A549 (cell line): Measurements from ENCODE around the gene NAT8L. TPM values are rescaled to one million over a fixed set of nuclear protein-coding genes. Genes with fewer than 3 reads are reported as not detected.

Experiments used
- ATAC-seq, 2 experiments: fragments of 200-7000 bp in 1 of 2; fragments of >200 bp in 1 of 2; cut with Nextera tagmentation in 1 of 2; cut with Tn5 transposase in 1 of 2; 3 replicates each; pipeline versions ENCODE4 v1.8.0 to v1.9.1; 2018 to 2020; ENCODE audit warnings: mild to moderate bottlenecking in 1 of 2, moderate library complexity in 1 of 2
- CTCF ChIA-PET: fragments of 300-600 bp; sonication (Branson Sonifier 250); formaldehyde crosslinking; extraction: SDS; loops from one replicate; lab custom pipeline; 2021; ENCODE audit warnings: antibody characterized with exemption, inconsistent platforms; lab: Yijun Ruan, JAX
- POLR2A ChIA-PET: fragments of 350-600 bp; formaldehyde crosslinking; extraction: SDS; loops from one replicate; lab custom pipeline; 2021; ENCODE audit warnings: antibody characterized with exemption, inconsistent platforms; lab: Yijun Ruan, JAX
- DNase-seq, 2 experiments: peaks; one replicate each; pipeline versions ENCODE4 v3.0.0 to v3.0.0-alpha.2; 2011 to 2016; ENCODE audit warnings: low read depth in 1 of 2, low spot score in 1 of 2
- FAIRE-seq: peaks from 2 replicates; lab custom pipeline; 2011; peaks lifted over from hg19 to GRCh38; lab: Jason Lieb, UNC
- H3K27ac ChIP-seq, 2 experiments: fragments of >200 bp; sonication (Bioruptor Twin); formaldehyde crosslinking; 3 replicates each; pipeline ENCODE4 v1.5.1; 2016 to 2017
- H3K4me1 ChIP-seq: fragments of >200 bp; sonication (Bioruptor Twin); formaldehyde crosslinking; 3 replicates; pipeline ENCODE4 v1.6.1; 2016
- H3K4me2 ChIP-seq: fragments of >200 bp; sonication (Bioruptor Twin); formaldehyde crosslinking; 3 replicates; pipeline ENCODE4 v1.6.1; 2016
- H3K4me3 ChIP-seq: fragments of >200 bp; sonication (Bioruptor Twin); formaldehyde crosslinking; 3 replicates; pipeline ENCODE4 v1.5.1; 2016
- H3K9me3 ChIP-seq: fragments of >200 bp; sonication (Bioruptor Twin); formaldehyde crosslinking; 3 replicates; pipeline ENCODE4 v1.6.1; 2016
- ATOH8 ChIP-seq: fragments of 250-450 bp; sonication (Bioruptor Pico); IDR thresholded peaks from 2 replicates; pipeline ENCODE4 v1.5.0; 2020; ENCODE audit warnings: low read depth, mild to moderate bottlenecking, moderate library complexity
- BCL3 ChIP-seq: fragments of >200 bp; sonication (Bioruptor Twin); formaldehyde crosslinking; IDR thresholded peaks from 3 replicates; pipeline ENCODE4 v1.6.1; 2016
- CEBPB ChIP-seq, 2 experiments: fragments of >200 bp in 1 of 2; sonication (Bioruptor Twin) in 1 of 2; formaldehyde crosslinking in 1 of 2; IDR thresholded peaks; 2 replicates each; pipeline ENCODE4 v1.6.1; 2012 to 2016
- CHD4 ChIP-seq: fragments of 200-600 bp; sonication (generic); IDR thresholded peaks from 2 replicates; pipeline ENCODE4 v1.6.1; 2016; ENCODE audit warnings: antibody characterized with exemption, mild to moderate bottlenecking, borderline replicate concordance
- E2F6 ChIP-seq: IDR thresholded peaks from 2 replicates; pipeline ENCODE4 v1.6.1; 2012; ENCODE audit warnings: low read depth, borderline replicate concordance
- EHMT2 ChIP-seq: fragments of 200-600 bp; sonication (generic); IDR thresholded peaks from 2 replicates; pipeline ENCODE4 v1.6.1; 2016; ENCODE audit warnings: antibody characterized with exemption, low read depth, mild to moderate bottlenecking, moderate library complexity
- ELK1 ChIP-seq: fragments of 150-350 bp; IDR thresholded peaks from 2 replicates; pipeline ENCODE4 v1.6.1; 2014; ENCODE audit warnings: low read depth, mild to moderate bottlenecking, low read length
- EP300 ChIP-seq, 2 experiments: fragments of >200 bp; sonication (Bioruptor Twin); formaldehyde crosslinking; IDR thresholded peaks; 2 replicates in 1 of 2; 3 replicates in 1 of 2; pipeline ENCODE4 v1.6.1; 2016 to 2017
- FOSB ChIP-seq: fragments of 250-450 bp; sonication (Bioruptor Pico); IDR thresholded peaks from 2 replicates; pipeline ENCODE4 v1.5.0; 2020; ENCODE audit warnings: mild to moderate bottlenecking, moderate library complexity
- FOSL2 ChIP-seq, 2 experiments: fragments of 450-650 bp in 1 of 2; fragments of >200 bp in 1 of 2; sonication (Bioruptor Twin) in 1 of 2; formaldehyde crosslinking; IDR thresholded peaks; 2 replicates each; pipeline versions ENCODE4 v1.5.0 to v1.6.1; 2016 to 2020; ENCODE audit warnings: mild to moderate bottlenecking in 1 of 2, moderate library complexity in 1 of 2
- HDAC2 ChIP-seq: fragments of 200-600 bp; sonication (generic); IDR thresholded peaks from 2 replicates; pipeline ENCODE4 v1.6.1; 2016
- HES2 ChIP-seq: fragments of >200 bp; sonication (Bioruptor Twin); formaldehyde crosslinking; IDR thresholded peaks from 2 replicates; pipeline ENCODE4 v1.6.1; 2016
- HMGXB4 ChIP-seq: fragments of 250-450 bp; sonication (Bioruptor Pico); IDR thresholded peaks from 2 replicates; pipeline ENCODE4 v1.5.0; 2021; ENCODE audit warnings: mild to moderate bottlenecking, moderate library complexity, borderline replicate concordance
- HOXA7 ChIP-seq: fragments of 250-450 bp; sonication (Bioruptor Pico); IDR thresholded peaks from 2 replicates; pipeline ENCODE4 v1.5.0; 2020; ENCODE audit warnings: mild to moderate bottlenecking, moderate library complexity
- KDM1A ChIP-seq: fragments of 200-600 bp; sonication (generic); IDR thresholded peaks from 2 replicates; pipeline ENCODE4 v1.6.1; 2016; ENCODE audit warnings: low read depth, mild to moderate bottlenecking
- KDM5A ChIP-seq: fragments of 200-600 bp; sonication (generic); IDR thresholded peaks from 2 replicates; pipeline ENCODE4 v1.6.1; 2016; ENCODE audit warnings: antibody characterized with exemption, mild to moderate bottlenecking
- MAFK ChIP-seq: fragments of 450-650 bp; IDR thresholded peaks from 2 replicates; pipeline ENCODE4 v1.6.1; 2014; ENCODE audit not compliant: partially characterized antibody
- MAZ ChIP-seq: fragments of 150-350 bp; IDR thresholded peaks from 2 replicates; pipeline ENCODE4 v1.6.1; 2014; ENCODE audit warnings: antibody characterized with exemption, low read depth, low read length, borderline replicate concordance
- NFE2L2 ChIP-seq: fragments of 150-350 bp; conservative IDR thresholded peaks from 2 replicates; pipeline ENCODE4 v1.6.1; 2014; ENCODE audit warnings: low read length
- NR3C1 ChIP-seq: fragments of >200 bp; sonication (Bioruptor Twin); formaldehyde crosslinking; IDR thresholded peaks from 3 replicates; pipeline ENCODE4 v1.6.1; 2017
- PHF8 ChIP-seq: fragments of 200-600 bp; sonication (generic); IDR thresholded peaks from 2 replicates; pipeline ENCODE4 v1.6.1; 2016; ENCODE audit warnings: low read depth, mild to moderate bottlenecking, antibody characterized with exemption, moderate library complexity, borderline replicate concordance
- POLR2A ChIP-seq: IDR thresholded peaks from 2 replicates; pipeline ENCODE4 v1.6.1; 2012; ENCODE audit warnings: mild to moderate bottlenecking, low read length
- RARB ChIP-seq: fragments of 250-450 bp; sonication (Bioruptor Pico); IDR thresholded peaks from 2 replicates; pipeline ENCODE4 v1.8.0; 2021; ENCODE audit warnings: mild to moderate bottlenecking, moderate library complexity
- RFX5 ChIP-seq: fragments of 450-650 bp; IDR thresholded peaks from 2 replicates; pipeline ENCODE4 v1.7.1; 2014; ENCODE audit warnings: antibody characterized with exemption, mild to moderate bottlenecking, moderate library complexity
- SMC3 ChIP-seq: fragments of >200 bp; sonication (Bioruptor Twin); formaldehyde crosslinking; IDR thresholded peaks from 3 replicates; pipeline ENCODE4 v1.6.1; 2018; ENCODE audit warnings: inconsistent platforms
- SREBF2 ChIP-seq: fragments of 450-650 bp; IDR thresholded peaks from 2 replicates; pipeline ENCODE4 v1.6.1; 2014; ENCODE audit warnings: mild to moderate bottlenecking, moderate library complexity
- ZC3H11A ChIP-seq: fragments of 450-650 bp; IDR thresholded peaks from 2 replicates; pipeline ENCODE4 v1.6.1; 2014; ENCODE audit warnings: antibody characterized with exemption, mild to moderate bottlenecking
- ZFP36 ChIP-seq: fragments of 450-650 bp; IDR thresholded peaks from 2 replicates; pipeline ENCODE4 v1.6.1; 2014; ENCODE audit warnings: borderline replicate concordance; ENCODE audit not compliant: partially characterized antibody
- ZNF302 ChIP-seq: fragments of 250-450 bp; sonication (Bioruptor Pico); IDR thresholded peaks from 2 replicates; pipeline ENCODE4 v1.9.0; 2021; ENCODE audit warnings: inconsistent platforms, mild to moderate bottlenecking, moderate library complexity
- WGBS: methylation state at CpG from one replicate; pipeline ENCODE4 v1.1.6; 2017; ENCODE audit errors: missing lambda C conversion rate; 5-methylcytosine and 5-hydroxymethylcytosine counted together
- polyA plus RNA-seq, 4 experiments: library from polyadenylated mRNA; depleted of rRNA in 3 of 4; stranded (reverse); fragments of >200 nt; fragmentation: RNase III in 1 of 4; extraction: RNeasy Plus Mini Kit Qiagen cat#74134 plus additional on column Dnase treatment in 1 of 4; gene quantifications; 2 replicates in 3 of 4; 3 replicates in 1 of 4; pipeline ENCODE4 v1.2.3, GENCODE V29; 2011 to 2017

The NAT8L gene
- polyA plus RNA-seq, 2 of the 4 experiments (the other 2 are of a cell fraction): 2.6 to 8.2 TPM

GRCh38 chr4:2047781-2048581, 11.1 kb upstream of the NAT8L start:
- ChIA-PET POLR2A (no interaction called here), CTCF (interaction anchor here (1.4 kb wide), 1 partner anchor 14 kb away, joined by 3 read pairs; no protein-coding TSS in a partner anchor)
- Histone ChIP-seq H3K9me3 (peaks cover 4% of the 10 kb centered on the region; the same call in 1 of the 3 replicates), H3K4me1 (no peaks in the 10 kb centered on the region; the same call in 2 of the 3 replicates), H3K4me2 (no peak overlapping the region), H3K4me3 (no peak overlapping the region), H3K27ac (no peak overlapping the region)
- ATAC-seq: no peak; a peak in 1 of 6 replicates
- FAIRE-seq: no peak
- 93% methylated on average over 22 of the region's 25 CpGs for WGBS
- TF ChIP-seq CEBPB (IDR thresholded peaks at IDR 0.05) (no peak), HDAC2 (no peak), ZNF302 (CRISPR knock-in tag) (no peak), NR3C1 (no peak), EHMT2 (no peak)
- no peak for DNase-seq

- Histone ChIP-seq H3K4me1 (no peaks in the 10 kb centered on the region; the same call in 2 of the 3 replicates), H3K9me3 (peaks cover 4% of the 10 kb centered on the region; the same call in 1 of the 3 replicates), H3K4me3 (no peak overlapping the region), H3K4me2 (no peak overlapping the region), H3K27ac (0 out of 6 replicates have a peak overlapping the region, but pooled peaks of 1 of the 2 experiments have one; percentile 13)
- no peak for ATAC-seq
- POLR2A ChIA-PET: no interaction called here
- 65% methylated on average over 8 of the region's 8 CpGs for WGBS
- TF ChIP-seq ATOH8 (CRISPR knock-in tag): no peak
- TF ChIP-seq HOXA7 (CRISPR knock-in tag): no peak
- no peak for TF ChIP-seq E2F6
- TF ChIP-seq ZNF302 (CRISPR knock-in tag): no peak
- TF ChIP-seq CHD4: no peak
- TF ChIP-seq RFX5: no peak
- no peak for TF ChIP-seq ZC3H11A
- TF ChIP-seq HDAC2: no peak
- TF ChIP-seq HES2: no peak
- no peak for TF ChIP-seq KDM1A
- TF ChIP-seq CEBPB (IDR thresholded peaks at IDR 0.05): no peak
- no peak for TF ChIP-seq ZFP36
- TF ChIP-seq POLR2A: no peak
- no peak for TF ChIP-seq NFE2L2
- no peak for TF ChIP-seq KDM5A
- TF ChIP-seq RARB (CRISPR knock-in tag): no peak
- TF ChIP-seq FOSB (CRISPR knock-in tag): no peak
- TF ChIP-seq FOSL2 (IDR thresholded peaks at IDR 0.05): no peak
- TF ChIP-seq FOSL2 (CRISPR knock-in tag; IDR thresholded peaks at IDR 0.05): no peak
- DNase-seq: no peak
- FAIRE-seq: no peak
- CTCF ChIA-PET: interaction anchor here (1.4 kb wide), 1 partner anchor 14 kb away, joined by 3 read pairs; no protein-coding TSS in a partner anchor
These were observed 10.3 kb upstream of the NAT8L start for GRCh38 chr4:2048831-2049230.

GRCh38 chr4:2049381-2049780, 9.7 kb upstream of the NAT8L start:
- WGBS: 93% methylated on average over 5 of the region's 7 CpGs
- Histone ChIP-seq H3K27ac (no peak overlapping the region), H3K4me2 (no peak overlapping the region), H3K4me3 (no peak overlapping the region), H3K4me1 (no peaks in the 10 kb centered on the region; the same call in 2 of the 3 replicates), H3K9me3 (peaks cover 4% of the 10 kb centered on the region; the same call in 1 of the 3 replicates)
- ChIA-PET CTCF (interaction anchor here (1.4 kb wide), 1 partner anchor 13 kb away, joined by 3 read pairs; no protein-coding TSS in a partner anchor), POLR2A (no interaction called here)
- DNase-seq (no peak), ATAC-seq (no peak), FAIRE-seq (no peak)
- TF ChIP-seq ELK1 (no peak), EP300 (IDR thresholded peaks at IDR 0.05) (no peak), SMC3 (no peak), MAFK (no peak), BCL3 (no peak), MAZ (no peak), PHF8 (no peak), CEBPB (IDR thresholded peaks at IDR 0.05) (no peak), HMGXB4 (CRISPR knock-in tag) (no peak), SREBF2 (no peak)
